Measurements from ENCODE around the gene ANGPTL8. TPM values are rescaled to one million over a fixed set of nuclear protein-coding genes. Genes with fewer than 3 reads are reported as not detected.

Gene ANGPTL8
- total and polyA plus RNA-seq, 2 of the 13 experiments (the other 11 are each of a cell fraction or from before 2014, with no cell fraction given) = 27.3 to 243 TPM

GRCh38 chr19:11197291-11198174 is 41.9 kb upstream of the ANGPTL8 start, which contains the start of gene KANK2 (continued):
- TF ChIP-seq GZF1 (CRISPR knock-in tag; IDR thresholded peaks at IDR 0.05) (no peak), DDIT3 (CRISPR knock-in tag; IDR thresholded peaks at IDR 0.05) (no peak), SRSF1 (optimal IDR thresholded peaks at IDR 0.05; ENCODE audit: low read depth, low read length) (no peak), ZNF782 (CRISPR knock-in tag; IDR thresholded peaks at IDR 0.05; ENCODE audit: borderline replicate concordance) (no peak), HNF1B (CRISPR knock-in tag; IDR thresholded peaks at IDR 0.05) (0 out of 2 replicates have a peak, but pooled peaks have one; percentile 22), PAF1 (CRISPR knock-in tag; IDR thresholded peaks at IDR 0.05) (no peak), KAT8 (CRISPR knock-in tag; IDR thresholded peaks at IDR 0.05) (0 out of 2 replicates have a peak, but pooled peaks have one; percentile 40), FOXK2 (IDR thresholded peaks at IDR 0.05) (no peak), ZNF781 (CRISPR knock-in tag; IDR thresholded peaks at IDR 0.05; ENCODE audit: borderline replicate concordance, not compliant biosample characterization) (no peak), ZNF224 (CRISPR knock-in tag; IDR thresholded peaks at IDR 0.05) (no peak), EP300 (IDR thresholded peaks at IDR 0.05; ENCODE audit: low read depth in 2 of 2, low read length in 2 of 2) (no peak; a peak in 1 of 4 replicates), EP300 (CRISPR knock-in tag; IDR thresholded peaks at IDR 0.05; ENCODE audit: borderline replicate concordance) (no peak), ZFYVE20 (CRISPR knock-in tag; IDR thresholded peaks at IDR 0.05; ENCODE audit: borderline replicate concordance, low read depth) (no peak), HNF4G (IDR thresholded peaks at IDR 0.05; ENCODE audit: borderline replicate concordance, low read depth, low read length) (no peak), HNF4G (CRISPR knock-in tag; IDR thresholded peaks at IDR 0.05; ENCODE audit: borderline replicate concordance, low read depth) (no peak), DNMT1 (CRISPR knock-in tag; IDR thresholded peaks at IDR 0.05) (no peak), CCAR2 (optimal IDR thresholded peaks at IDR 0.05; ENCODE audit: low read depth, low read length) (no peak), ATAD3A (CRISPR knock-in tag; IDR thresholded peaks at IDR 0.05) (no peak), ZSCAN30 (CRISPR knock-in tag; IDR thresholded peaks at IDR 0.05) (no peak), ZC3H13 (CRISPR knock-in tag; IDR thresholded peaks at IDR 0.05) (0 out of 2 replicates have a peak, but pooled peaks have one; percentile 49), ZNF710 (CRISPR knock-in tag; IDR thresholded peaks at IDR 0.05; ENCODE audit: borderline replicate concordance) (no peak), ZBTB46 (CRISPR knock-in tag; IDR thresholded peaks at IDR 0.05; ENCODE audit: borderline replicate concordance) (no peak), MBNL3 (CRISPR knock-in tag; conservative IDR thresholded peaks at IDR 0.05) (no peak), ZNF121 (CRISPR knock-in tag; IDR thresholded peaks at IDR 0.05) (peak; percentile 94), PCBP1 (IDR thresholded peaks at IDR 0.05; ENCODE audit: borderline replicate concordance, low read depth, low read length) (no peak)

Data from HepG2 (cell line).